Right renal pelvis (tissue), 4 donors: ENCODE measurements around the gene IDH3B. TPM values are rescaled to one million over a fixed set of nuclear protein-coding genes. Genes with fewer than 3 reads are reported as not detected.
"Not testable (repeated sequence)": the region's sequence is repeated elsewhere in the genome, so short reads cannot be mapped to it uniquely, and the experiment has no call there.

ENCODE experiments used
- DNase-seq, 4 donors: peaks; one replicate each; pipeline ENCODE4 v3.0.0-alpha.2; 2013; ENCODE audit warnings: low read depth in 4 of 4, low spot score in 3 of 4, missing footprints in 1 of 4
- polyA plus RNA-seq, 4 donors: library from polyadenylated mRNA; unstranded; fragments of 120-200 nt; gene quantifications; one replicate each; pipeline ENCODE4 v1.2.1, GENCODE V29; 2013; ENCODE audit not compliant: insufficient read length in 4 of 4

IDH3B gene
- polyA plus RNA-seq, 4 donors: 124 to 143 (median 126) TPM

- no peak for DNase-seq
Observed at GRCh38 chr20:2695206-2695983, 31.4 kb upstream of the IDH3B start.

- DNase-seq: no peak
Observed at GRCh38 chr20:2694519-2694918, 30.5 kb upstream of the IDH3B start.

- no peak for DNase-seq
Observed at GRCh38 chr20:2694008-2694471, 30.0 kb upstream of the IDH3B start.

- DNase-seq: no peak
Observed at GRCh38 chr20:2693286-2694007, 29.4 kb upstream of the IDH3B start.

- no peak for DNase-seq
Observed at GRCh38 chr20:2692886-2693285, 28.9 kb upstream of the IDH3B start.

- peak in 2 of 4 donors; percentile 32 to 38 for DNase-seq
Observed at GRCh38 chr20:2692036-2692885, 28.2 kb upstream of the IDH3B start, which contains the start of gene EBF4. Gene EBF4 (plus strand): TSS chr20:2692780. CDS start chr20:2693646, 866 bp downstream.

- no peak for DNase-seq
Observed at GRCh38 chr20:2691663-2692035, 27.6 kb upstream of the IDH3B start.

- DNase-seq: no peak
Observed at GRCh38 chr20:2691127-2691526, 27.1 kb upstream of the IDH3B start.

GRCh38 chr20:2690718-2691117 lies 26.7 kb upstream of the IDH3B start:
- DNase-seq: no peak

- DNase-seq: no peak
Observed at GRCh38 chr20:2690213-2690612, 26.2 kb upstream of the IDH3B start.

- DNase-seq: no peak
Observed at GRCh38 chr20:2688041-2688591, 24.1 kb upstream of the IDH3B start.

- no peak for DNase-seq
Observed at GRCh38 chr20:2687514-2687913, 23.5 kb upstream of the IDH3B start.

GRCh38 chr20:2684817-2685216 lies 20.8 kb upstream of the IDH3B start:
- DNase-seq: not testable (repeated sequence)

GRCh38 chr20:2682040-2682439 lies 18.0 kb upstream of the IDH3B start:
- DNase-seq: not testable (repeated sequence)

- DNase-seq: no peak
Observed at GRCh38 chr20:2680046-2680445, 16.0 kb upstream of the IDH3B start.

GRCh38 chr20:2673453-2673852 lies 9.4 kb upstream of the IDH3B start:
- DNase-seq: no peak

GRCh38 chr20:2672446-2672845 lies 8.4 kb upstream of the IDH3B start:
- DNase-seq: no peak

GRCh38 chr20:2671977-2672376 lies 8.0 kb upstream of the IDH3B start:
- DNase-seq: no peak

GRCh38 chr20:2663364-2663886 lies 591 bp downstream of the IDH3B start:
- DNase-seq: no peak

GRCh38 chr20:2659547-2659946 lies 4.5 kb downstream of the IDH3B start:
- no peak for DNase-seq
